HepG2 (cell line): ENCODE results near the gene RASAL3. TPM values are rescaled to one million over a fixed set of nuclear protein-coding genes. Genes with fewer than 3 reads are reported as not detected.

Experiments
- ASH2L ChIP-seq: fragments of 300-600, 200-600 bp; sonication (generic); IDR thresholded peaks from 2 replicates; pipeline ENCODE4 v1.7.0; 2017; ENCODE audit warnings: low read depth, mild to moderate bottlenecking, moderate library complexity, mixed read lengths, low read length; ENCODE audit not compliant: insufficient read length
- ATF7-NPFF ChIP-seq: sonication (generic); formaldehyde crosslinking; IDR thresholded peaks from 2 replicates; pipeline ENCODE4 v1.8.1; 2023; ENCODE audit warnings: mild to moderate bottlenecking, low read depth, missing genetic modification reagents, moderate library complexity
- ETV6 ChIP-seq: sonication (generic); formaldehyde crosslinking; conservative IDR thresholded peaks from 2 replicates; pipeline ENCODE4 v1.4.0; 2020; ENCODE audit warnings: missing genetic modification reagents
- MAZ ChIP-seq, 2 experiments: sonication (generic) in 1 of 2; formaldehyde crosslinking in 1 of 2; IDR thresholded peaks; 2 replicates each; pipeline versions ENCODE4 v1.5.0 to v1.6.1; 2012 to 2020; ENCODE audit warnings: low read depth in 2 of 2, mild to moderate bottlenecking in 2 of 2, borderline replicate concordance in 1 of 2, improper control_type of control experiment in 1 of 2, low read length in 1 of 2, missing genetic modification reagents in 1 of 2, moderate library complexity in 1 of 2
- MXI1 ChIP-seq: IDR thresholded peaks from 3 replicates; pipeline ENCODE4 v1.6.1; 2012; ENCODE audit warnings: low read depth, low read length, inconsistent platforms, borderline replicate concordance
- NFIB ChIP-seq: sonication (generic); formaldehyde crosslinking; IDR thresholded peaks from 2 replicates; pipeline ENCODE4 v1.9.0; 2021; ENCODE audit warnings: missing genetic modification reagents, mild to moderate bottlenecking, borderline replicate concordance
- PAWR ChIP-seq: sonication (generic); formaldehyde crosslinking; IDR thresholded peaks from 2 replicates; pipeline ENCODE4 v1.4.0; 2020; ENCODE audit warnings: missing genetic modification reagents, mild to moderate bottlenecking, borderline replicate concordance
- PBX2 ChIP-seq: IDR thresholded peaks from 2 replicates; pipeline ENCODE4 v1.6.1; 2016; ENCODE audit warnings: control low read depth
- POLR2AphosphoS2 ChIP-seq: IDR thresholded peaks from 2 replicates; pipeline ENCODE4 v1.6.1; 2011; ENCODE audit warnings: low read depth, low read length, improper control_type of control experiment
- PRDM15 ChIP-seq: sonication (generic); formaldehyde crosslinking; IDR thresholded peaks from 2 replicates; pipeline ENCODE4 v1.4.0; 2020; ENCODE audit warnings: missing genetic modification reagents
- RFXAP ChIP-seq: sonication (generic); formaldehyde crosslinking; IDR thresholded peaks from 2 replicates; pipeline ENCODE4 v1.4.0; 2020; ENCODE audit warnings: missing genetic modification reagents, borderline replicate concordance
- SAFB2 ChIP-seq: sonication (generic); formaldehyde crosslinking; IDR thresholded peaks from 2 replicates; pipeline ENCODE4 v1.5.1; 2020; ENCODE audit warnings: missing genetic modification reagents, low read depth, mild to moderate bottlenecking, borderline replicate concordance
- SALL2 ChIP-seq: sonication (generic); formaldehyde crosslinking; IDR thresholded peaks from 2 replicates; pipeline ENCODE4 v1.8.1; 2023; ENCODE audit warnings: mild to moderate bottlenecking, missing genetic modification reagents, inconsistent platforms
- TAF1 ChIP-seq: sonication (generic); formaldehyde crosslinking; IDR thresholded peaks from 2 replicates; pipeline ENCODE4 v1.4.0; 2020; ENCODE audit warnings: missing genetic modification reagents
- ZNF766 ChIP-seq: sonication (generic); formaldehyde crosslinking; IDR thresholded peaks from 2 replicates; pipeline ENCODE4 v1.5.0; 2020; ENCODE audit warnings: missing genetic modification reagents, borderline replicate concordance
- ZSCAN9 ChIP-seq: IDR thresholded peaks from 2 replicates; pipeline ENCODE4 v1.6.1; 2016; ENCODE audit warnings: borderline replicate concordance
- polyA plus RNA-seq, 8 experiments: library from polyadenylated mRNA; depleted of rRNA in 3 of 8; stranded (reverse) in 7 of 8; unstranded in 1 of 8; fragments of >200 nt; fragmentation: Illumina TruSeq in 4 of 8; extraction: Trizol in 4 of 8; gene quantifications; 2 replicates each; pipeline versions ENCODE4 v1.2.1 to v1.2.3, GENCODE V29; 2011 to 2016; ENCODE audit warnings: low read depth in 4 of 8, missing spikeins in 1 of 8, mixed read lengths in 1 of 8; ENCODE audit not compliant: insufficient read depth in 1 of 8
- total RNA-seq, 5 experiments: library from RNA; depleted of rRNA; stranded (reverse); fragments of >200 nt; fragmentation: Illumina TruSeq; extraction: Trizol; gene quantifications; 2 replicates each; pipeline ENCODE4 v1.2.3, GENCODE V29; 2016; ENCODE audit warnings: low read depth in 1 of 5
- TF ChIP-seq, protein P1 (sequence below): sonication (generic); formaldehyde crosslinking; IDR thresholded peaks from 2 replicates; pipeline ENCODE4 v1.8.0; 2022; ENCODE audit warnings: mild to moderate bottlenecking, missing genetic modification reagents, borderline replicate concordance
- TF ChIP-seq, protein P2 (sequence below): sonication (generic); formaldehyde crosslinking; conservative IDR thresholded peaks from 2 replicates; pipeline ENCODE4 v1.8.0; 2022; ENCODE audit warnings: mild to moderate bottlenecking, moderate library complexity, missing genetic modification reagents
- TF ChIP-seq, protein P3 (sequence below): sonication (generic); formaldehyde crosslinking; IDR thresholded peaks from 2 replicates; pipeline ENCODE4 v1.4.0; 2020; ENCODE audit warnings: missing genetic modification reagents

The RASAL3 gene
- total and polyA plus RNA-seq, 2 of the 13 experiments (the other 11 are each of a cell fraction or from before 2014, with no cell fraction given) = not detected

DNA sequence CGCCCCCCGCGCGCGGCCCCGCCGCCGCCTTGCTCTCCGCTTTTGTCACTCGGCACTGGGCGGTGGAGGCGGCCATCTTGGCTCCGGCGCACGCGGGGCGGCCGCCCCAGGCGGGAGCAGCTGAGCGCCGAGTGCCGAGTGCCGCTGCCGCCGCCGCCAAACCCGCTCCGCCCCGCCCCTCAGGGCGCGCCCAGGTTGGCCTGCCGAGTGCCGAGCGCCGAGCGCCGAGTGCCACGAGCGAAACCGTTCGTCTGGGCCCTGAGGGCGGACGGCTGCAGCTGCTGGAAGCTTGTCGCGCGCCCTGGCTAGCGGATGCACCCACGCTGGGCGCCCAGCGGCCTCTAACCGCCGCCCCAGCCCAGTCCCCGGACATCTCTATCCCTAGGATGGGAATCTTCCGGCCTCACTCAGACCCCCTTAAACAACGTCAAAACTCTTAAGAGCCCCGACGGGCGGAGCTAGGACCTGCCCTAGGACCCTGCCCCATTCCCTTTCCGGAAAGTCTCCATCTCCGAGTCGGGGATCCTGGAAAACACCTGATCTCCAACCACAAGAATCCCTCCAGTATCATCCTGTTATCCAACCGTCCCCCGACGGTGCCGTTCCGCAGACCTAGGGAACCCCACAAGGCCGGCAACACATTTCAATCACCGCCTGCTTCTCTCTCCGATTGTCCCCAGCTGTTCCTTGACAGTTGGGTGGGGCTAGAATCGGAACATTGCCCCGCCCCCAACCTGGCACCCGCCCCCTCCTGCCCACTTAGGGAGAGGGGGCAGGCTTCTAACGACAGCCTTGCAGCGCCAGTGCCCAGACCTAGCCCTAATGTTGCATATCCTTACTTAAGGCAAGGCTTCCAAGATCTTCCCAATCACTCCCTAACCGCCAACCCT is 31.5 kb downstream of the RASAL3 start (continued):
- TF ChIP-seq ETV6 (CRISPR knock-in tag) (peak; percentile 86), RFXAP (CRISPR knock-in tag) (peak; percentile 55; the same call in 1 of the 2 replicates), PBX2 (no peak), SAFB2 (peak; percentile 30; the same call in 1 of the 2 replicates), ASH2L (peak; percentile 60), SALL2 (CRISPR knock-in tag) (peak; percentile 86), TAF1 (peak; percentile 59), MXI1 (peak; percentile 96), ATF7-NPFF (CRISPR knock-in tag) (peak; percentile 88), MAZ (IDR thresholded peaks at IDR 0.05; ENCODE audit: borderline replicate concordance, low read depth, low read length) (peak; percentile 89), MAZ (CRISPR knock-in tag; IDR thresholded peaks at IDR 0.05; ENCODE audit: low read depth) (peak; percentile 97), POLR2AphosphoS2 (peak; percentile 65; the same call in 1 of the 2 replicates), PRDM15 (CRISPR knock-in tag) (no peak), PAWR (CRISPR knock-in tag) (no peak), NFIB (CRISPR knock-in tag) (no peak), ZNF766 (CRISPR knock-in tag) (peak; percentile 63; the same call in 1 of the 2 replicates), ZSCAN9 (CRISPR knock-in tag) (no peak; the same call in 1 of the 2 replicates)
- TF ChIP-seq, protein P1, sequence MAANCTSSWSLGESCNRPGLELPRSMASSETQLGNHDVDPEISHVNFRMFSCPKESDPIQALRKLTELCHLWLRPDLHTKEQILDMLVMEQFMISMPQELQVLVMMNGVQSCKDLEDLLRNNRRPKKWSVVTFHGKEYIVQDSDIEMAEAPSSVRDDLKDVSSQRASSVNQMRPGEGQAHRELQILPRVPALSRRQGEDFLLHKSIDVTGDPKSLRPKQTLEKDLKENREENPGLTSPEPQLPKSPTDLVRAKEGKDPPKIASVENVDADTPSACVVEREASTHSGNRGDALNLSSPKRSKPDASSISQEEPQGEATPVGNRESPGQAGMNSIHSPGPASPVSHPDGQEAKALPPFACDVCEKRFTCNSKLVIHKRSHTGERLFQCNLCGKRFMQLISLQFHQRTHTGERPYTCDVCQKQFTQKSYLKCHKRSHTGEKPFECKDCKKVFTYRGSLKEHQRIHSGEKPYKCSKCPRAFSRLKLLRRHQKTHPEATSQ (CRISPR knock-in tag) = no peak
- TF ChIP-seq, protein P2, sequence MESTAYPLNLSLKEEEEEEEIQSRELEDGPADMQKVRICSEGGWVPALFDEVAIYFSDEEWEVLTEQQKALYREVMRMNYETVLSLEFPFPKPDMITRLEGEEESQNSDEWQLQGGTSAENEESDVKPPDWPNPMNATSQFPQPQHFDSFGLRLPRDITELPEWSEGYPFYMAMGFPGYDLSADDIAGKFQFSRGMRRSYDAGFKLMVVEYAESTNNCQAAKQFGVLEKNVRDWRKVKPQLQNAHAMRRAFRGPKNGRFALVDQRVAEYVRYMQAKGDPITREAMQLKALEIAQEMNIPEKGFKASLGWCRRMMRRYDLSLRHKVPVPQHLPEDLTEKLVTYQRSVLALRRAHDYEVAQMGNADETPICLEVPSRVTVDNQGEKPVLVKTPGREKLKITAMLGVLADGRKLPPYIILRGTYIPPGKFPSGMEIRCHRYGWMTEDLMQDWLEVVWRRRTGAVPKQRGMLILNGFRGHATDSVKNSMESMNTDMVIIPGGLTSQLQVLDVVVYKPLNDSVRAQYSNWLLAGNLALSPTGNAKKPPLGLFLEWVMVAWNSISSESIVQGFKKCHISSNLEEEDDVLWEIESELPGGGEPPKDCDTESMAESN = peak; percentile 71
- TF ChIP-seq, protein P3, sequence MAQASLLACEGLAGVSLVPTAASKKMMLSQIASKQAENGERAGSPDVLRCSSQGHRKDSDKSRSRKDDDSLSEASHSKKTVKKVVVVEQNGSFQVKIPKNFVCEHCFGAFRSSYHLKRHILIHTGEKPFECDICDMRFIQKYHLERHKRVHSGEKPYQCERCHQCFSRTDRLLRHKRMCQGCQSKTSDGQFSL = 0 out of 2 replicates have a peak, but pooled peaks have one; percentile 28
